ENCODE results near the gene MEIOSIN. TPM values are rescaled to one million over a fixed set of nuclear protein-coding genes. Genes with fewer than 3 reads are reported as not detected.

MEIOSIN gene
- total and polyA plus RNA-seq, 4 donors = not detected

- Histone ChIP-seq H3K36me3 (ENCODE audit: control insufficient read depth in 4 of 4, insufficient read depth in 4 of 4, low read length in 4 of 4) (peaks cover 0 to 21% (median 4%) of the 10 kb centered on the region in 4 donors), H3K27me3 (ENCODE audit: control insufficient read depth in 3 of 3, insufficient read depth in 3 of 3, low read length in 2 of 3) (no peaks in the 10 kb centered on the region), H3K4me1 (ENCODE audit: control insufficient read depth in 5 of 5, insufficient read depth in 5 of 5, low read length in 5 of 5) (peaks cover 0 to 7% (median 4%) of the 10 kb centered on the region in 5 donors), H3K4me3 (no peak overlapping the region), H3K27ac (ENCODE audit: low read depth in 1 of 2, low read length in 1 of 2) (no peak overlapping the region), H3K9me3 (ENCODE audit: control insufficient read depth in 4 of 4, insufficient read depth in 3 of 4, low read length in 3 of 4) (no peaks in the 10 kb centered on the region), H3K9ac (ENCODE audit: insufficient read depth in 1 of 2, low read length in 2 of 2) (no peak overlapping the region)
- DNase-seq (no peak), ATAC-seq (ENCODE audit: insufficient read depth, low FRiP score) (no peak)
- no peak for TF ChIP-seq CTCF (IDR thresholded peaks at IDR 0.05; ENCODE audit: control extremely low read depth, extremely low read depth)
- WGBS, 2 donors = 95% methylated on average over 75 to 76 of the region's 76 CpGs
These were observed 21.2 kb upstream of the MEIOSIN start for GRCh38 chr19:45711851-45712698.

GRCh38 chr19:45712699-45713067, 20.6 kb upstream of the MEIOSIN start:
- H3K4me1 ChIP-seq (ENCODE audit: control insufficient read depth in 5 of 5, insufficient read depth in 5 of 5, low read length in 5 of 5) = peaks cover 0 to 9% (median 4%) of the 10 kb centered on the region in 5 donors
- DNase-seq = no peak
- no peak for ATAC-seq (ENCODE audit: insufficient read depth, low FRiP score)
- TF ChIP-seq CTCF (IDR thresholded peaks at IDR 0.05; ENCODE audit: control extremely low read depth, extremely low read depth) = no peak
- H3K9me3 ChIP-seq (ENCODE audit: control insufficient read depth in 4 of 4, insufficient read depth in 3 of 4, low read length in 3 of 4) = no peaks in the 10 kb centered on the region
- H3K36me3 ChIP-seq (ENCODE audit: control insufficient read depth in 4 of 4, insufficient read depth in 4 of 4, low read length in 4 of 4) = peaks cover 0 to 21% (median 4%) of the 10 kb centered on the region in 4 donors
- H3K9ac ChIP-seq (ENCODE audit: insufficient read depth in 1 of 2, low read length in 2 of 2) = no peak overlapping the region
- H3K4me3 ChIP-seq = no peak overlapping the region
- H3K27ac ChIP-seq (ENCODE audit: low read depth in 1 of 2, low read length in 1 of 2) = no peak overlapping the region
- 95 to 99% methylated on average over 23 to 25 of the region's 25 CpGs for WGBS, 2 donors
- H3K27me3 ChIP-seq (ENCODE audit: control insufficient read depth in 3 of 3, insufficient read depth in 3 of 3, low read length in 2 of 3) = no peaks in the 10 kb centered on the region

- no peak overlapping the region for H3K4me3 ChIP-seq
- no peak overlapping the region for H3K27ac ChIP-seq (ENCODE audit: low read depth in 1 of 2, low read length in 1 of 2)
- peaks cover 0 to 21% (median 4%) of the 10 kb centered on the region in 4 donors for H3K36me3 ChIP-seq (ENCODE audit: control insufficient read depth in 4 of 4, insufficient read depth in 4 of 4, low read length in 4 of 4)
- H3K4me1 ChIP-seq (ENCODE audit: control insufficient read depth in 5 of 5, insufficient read depth in 5 of 5, low read length in 5 of 5) = peaks cover 0 to 14% (median 6%) of the 10 kb centered on the region in 5 donors
- ATAC-seq (ENCODE audit: insufficient read depth, low FRiP score) (no peak), DNase-seq (no peak)
- no peak for TF ChIP-seq CTCF (IDR thresholded peaks at IDR 0.05; ENCODE audit: control extremely low read depth, extremely low read depth)
- WGBS, 2 donors = 92 to 96% methylated on average over 15 of the region's 15 CpGs
- H3K9me3 ChIP-seq (ENCODE audit: control insufficient read depth in 4 of 4, insufficient read depth in 3 of 4, low read length in 3 of 4) = no peaks in the 10 kb centered on the region
- no peaks in the 10 kb centered on the region for H3K27me3 ChIP-seq (ENCODE audit: control insufficient read depth in 3 of 3, insufficient read depth in 3 of 3, low read length in 2 of 3)
- H3K9ac ChIP-seq (ENCODE audit: insufficient read depth in 1 of 2, low read length in 2 of 2) = no peak overlapping the region
These were observed 20.1 kb upstream of the MEIOSIN start for GRCh38 chr19:45713141-45713540.
